Endodermal cell (in vitro differentiated cells): ENCODE data around the gene MAST1. TPM values are rescaled to one million over a fixed set of nuclear protein-coding genes. Genes with fewer than 3 reads are reported as not detected.
A peak's percentile ranks its signal among the peaks of the same experiment; 100 is the strongest.

Experiments
- DNase-seq: peaks from one replicate; pipeline ENCODE4 v3.0.0-alpha.2; 2017
- H3K27ac ChIP-seq: 2 replicates; pipeline ENCODE4 v1.5.1; 2013; ENCODE audit warnings: mild to moderate bottlenecking, low read depth, low read length, moderate library complexity
- H3K27me3 ChIP-seq: 2 replicates; pipeline ENCODE4 v1.6.1; 2013; ENCODE audit warnings: mild to moderate bottlenecking, low read length, moderate library complexity; ENCODE audit not compliant: insufficient read depth, control insufficient read depth, poor library complexity, severe bottlenecking
- H3K36me3 ChIP-seq: 2 replicates; pipeline ENCODE4 v1.7.0; 2013; ENCODE audit warnings: mild to moderate bottlenecking, low read length, moderate library complexity; ENCODE audit not compliant: control insufficient read depth, insufficient read depth
- H3K4me1 ChIP-seq: one replicate; pipeline ENCODE4 v1.7.0; 2013; ENCODE audit warnings: low read length; ENCODE audit not compliant: control insufficient read depth, insufficient read depth
- H3K4me3 ChIP-seq: 2 replicates; pipeline ENCODE4 v1.5.1; 2013; ENCODE audit warnings: mild to moderate bottlenecking, low read length, moderate library complexity
- H3K9ac ChIP-seq: 2 replicates; pipeline ENCODE4 v1.6.1; 2013; ENCODE audit warnings: mild to moderate bottlenecking, low read length, moderate library complexity; ENCODE audit not compliant: poor library complexity, severe bottlenecking; ENCODE audit errors: extremely low read depth
- H3K9me3 ChIP-seq: 2 replicates; pipeline ENCODE4 v1.6.1; 2013; ENCODE audit warnings: mild to moderate bottlenecking, low read length, moderate library complexity; ENCODE audit not compliant: control insufficient read depth
- H3K27ac Mint-ChIP-seq: 2 replicates; pipeline ENCODE4 v1.8.0; 2020; ENCODE audit warnings: mixed read lengths
- H3K27me3 Mint-ChIP-seq: 2 replicates; pipeline ENCODE4 v1.8.0; 2021; ENCODE audit warnings: mild to moderate bottlenecking, mixed read lengths; ENCODE audit not compliant: insufficient read depth
- H3K36me3 Mint-ChIP-seq: 2 replicates; pipeline ENCODE4 v1.8.0; 2020; ENCODE audit warnings: low read depth, mixed read lengths
- H3K4me1 Mint-ChIP-seq: 2 replicates; pipeline ENCODE4 v1.8.0; 2020; ENCODE audit warnings: mixed read lengths
- H3K4me3 Mint-ChIP-seq: 2 replicates; pipeline ENCODE4 v1.8.0; 2020; ENCODE audit warnings: mild to moderate bottlenecking, moderate library complexity, mixed read lengths
- H3K9me3 Mint-ChIP-seq: 2 replicates; pipeline ENCODE4 v1.8.0; 2020; ENCODE audit warnings: mild to moderate bottlenecking, mixed read lengths
- WGBS, 2 experiments: methylation state at CpG; one replicate each; pipeline versions ENCODE4 v1.1.5 to v1.1.7; 2013; ENCODE audit warnings: missing lambda C conversion rate in 2 of 2, mixed read lengths in 1 of 2; ENCODE audit not compliant: insufficient coverage in 1 of 2, insufficient read length in 1 of 2; 5-methylcytosine and 5-hydroxymethylcytosine counted together
- total RNA-seq, 2 donors: library from RNA; stranded (reverse); fragmentation: NEBNext Ultra II Directional in 1 of 2; extraction: Animal tissue kit (Norgen Biotek cat#: 25700) in 1 of 2; gene quantifications; 2 replicates in 1 of 2; 3 replicates in 1 of 2; pipeline ENCODE4 v1.2.1, GENCODE V29; 2021
- TF ChIP-seq, protein P1 (sequence below): fragments of 200-600 bp; sonication (generic); conservative IDR thresholded peaks from 2 replicates; pipeline ENCODE4 v1.5.0; 2021; ENCODE audit warnings: antibody characterized with exemption, mild to moderate bottlenecking

The MAST1 gene
- total RNA-seq, 2 donors from 2014 or later, result 6.9 to 18.5 TPM

DNA sequence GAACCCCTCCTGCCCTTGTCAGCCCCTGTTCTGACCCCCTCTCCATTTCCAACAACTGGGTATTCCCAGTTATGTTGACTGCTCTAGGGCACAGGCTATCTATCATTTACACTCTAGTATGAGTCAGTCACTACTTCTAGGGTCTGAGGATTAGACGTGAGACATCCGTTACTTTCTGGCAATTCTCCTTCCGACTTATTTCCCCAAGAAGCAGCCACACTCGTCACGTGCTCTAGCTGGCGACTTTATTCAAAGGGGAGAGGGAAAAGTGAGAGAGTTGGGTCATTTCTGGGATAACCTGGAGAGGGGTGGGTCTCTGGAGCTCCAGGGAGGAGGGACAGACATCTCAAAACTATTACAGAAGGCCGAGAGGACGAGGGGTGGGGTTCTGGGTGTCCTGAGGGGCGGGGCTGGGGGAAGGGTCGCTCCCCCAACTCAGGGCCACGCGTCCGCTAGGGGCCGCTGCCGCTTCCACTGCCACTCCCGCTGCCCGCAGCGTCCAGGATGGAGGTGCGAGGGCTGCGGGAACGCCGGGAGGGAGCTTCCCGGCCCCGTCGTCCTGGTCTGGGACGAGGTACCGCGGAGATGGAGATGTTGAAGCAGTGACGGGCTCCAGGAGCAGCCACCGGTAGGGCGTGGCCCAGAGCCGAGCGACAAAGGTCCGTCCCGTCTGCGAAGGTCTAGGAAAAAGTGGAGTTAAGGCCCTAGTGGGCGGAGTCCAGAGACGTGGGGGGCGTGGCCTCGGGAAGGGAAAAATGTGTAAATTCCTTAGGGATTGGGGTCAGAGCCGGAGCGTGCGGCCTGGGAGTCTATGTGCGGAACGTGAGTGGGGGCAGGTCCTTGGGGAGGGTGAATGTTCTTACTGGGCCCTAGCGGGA is 12.8 kb upstream of the MAST1 start:
- Histone ChIP-seq H3K9me3 (no peaks in the 10 kb centered on the region), H3K27me3 (peaks cover 16% of the 10 kb centered on the region), H3K4me1 (no peaks in the 10 kb centered on the region), H3K36me3 (no peaks in the 10 kb centered on the region), H3K27ac (no peak overlapping the region), H3K4me3 (peak overlapping the region; percentile 65), H3K9ac (peak overlapping the region; percentile 25)
- Mint-ChIP-seq H3K27ac (peak overlapping the region; percentile 75), H3K4me3 (peak overlapping the region; percentile 41), H3K4me1 (peaks cover 6% of the 10 kb centered on the region), H3K27me3 (peaks cover 41% of the 10 kb centered on the region), H3K9me3 (peaks cover 3% of the 10 kb centered on the region), H3K36me3 (no peaks in the 10 kb centered on the region)
- TF ChIP-seq, protein P1, sequence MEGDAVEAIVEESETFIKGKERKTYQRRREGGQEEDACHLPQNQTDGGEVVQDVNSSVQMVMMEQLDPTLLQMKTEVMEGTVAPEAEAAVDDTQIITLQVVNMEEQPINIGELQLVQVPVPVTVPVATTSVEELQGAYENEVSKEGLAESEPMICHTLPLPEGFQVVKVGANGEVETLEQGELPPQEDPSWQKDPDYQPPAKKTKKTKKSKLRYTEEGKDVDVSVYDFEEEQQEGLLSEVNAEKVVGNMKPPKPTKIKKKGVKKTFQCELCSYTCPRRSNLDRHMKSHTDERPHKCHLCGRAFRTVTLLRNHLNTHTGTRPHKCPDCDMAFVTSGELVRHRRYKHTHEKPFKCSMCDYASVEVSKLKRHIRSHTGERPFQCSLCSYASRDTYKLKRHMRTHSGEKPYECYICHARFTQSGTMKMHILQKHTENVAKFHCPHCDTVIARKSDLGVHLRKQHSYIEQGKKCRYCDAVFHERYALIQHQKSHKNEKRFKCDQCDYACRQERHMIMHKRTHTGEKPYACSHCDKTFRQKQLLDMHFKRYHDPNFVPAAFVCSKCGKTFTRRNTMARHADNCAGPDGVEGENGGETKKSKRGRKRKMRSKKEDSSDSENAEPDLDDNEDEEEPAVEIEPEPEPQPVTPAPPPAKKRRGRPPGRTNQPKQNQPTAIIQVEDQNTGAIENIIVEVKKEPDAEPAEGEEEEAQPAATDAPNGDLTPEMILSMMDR, result peak; percentile 93
- WGBS, 2 experiments, result 10 to 16% methylated on average over 25 to 46 of the region's 46 CpGs
- DNase-seq, result peak; percentile 97

DNA sequence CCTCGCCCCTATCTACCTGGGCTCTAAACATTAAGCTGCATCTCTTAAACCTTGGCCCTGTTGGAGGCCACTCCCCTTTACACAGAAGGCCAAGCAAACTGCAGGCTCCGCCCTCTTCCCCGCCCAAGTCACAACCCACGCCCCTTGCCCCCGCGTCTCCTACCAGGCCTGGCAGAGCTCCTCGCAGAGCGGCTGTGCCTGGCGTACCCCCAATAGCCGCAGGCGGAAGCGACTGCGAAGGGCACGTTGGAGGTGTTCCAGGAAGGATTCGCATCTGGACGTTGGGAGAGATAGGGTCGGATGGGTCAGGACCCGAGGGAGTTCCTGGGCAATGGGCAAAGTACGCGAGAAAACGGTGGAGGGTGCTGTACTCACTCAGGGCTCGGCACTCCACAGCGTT is 9.8 kb upstream of the MAST1 start:
- H3K9me3 ChIP-seq, result no peaks in the 10 kb centered on the region
- H3K27ac Mint-ChIP-seq, result no peak overlapping the region
- no peak overlapping the region for H3K9ac ChIP-seq
- no peaks in the 10 kb centered on the region for H3K36me3 ChIP-seq
- H3K4me3 ChIP-seq, result no peak overlapping the region
- WGBS, 2 experiments, result 27 to 32% methylated on average over 13 to 23 of the region's 23 CpGs
- H3K9me3 Mint-ChIP-seq, result no peaks in the 10 kb centered on the region
- peaks cover 6% of the 10 kb centered on the region for H3K4me1 Mint-ChIP-seq
- H3K27me3 ChIP-seq, result peaks cover 42% of the 10 kb centered on the region
- TF ChIP-seq, protein P1, result no peak
- no peaks in the 10 kb centered on the region for H3K4me1 ChIP-seq
- H3K27me3 Mint-ChIP-seq, result peaks cover 69% of the 10 kb centered on the region
- no peak overlapping the region for H3K27ac ChIP-seq
- no peaks in the 10 kb centered on the region for H3K36me3 Mint-ChIP-seq
- peak overlapping the region; percentile 37 for H3K4me3 Mint-ChIP-seq
- DNase-seq, result peak; percentile 93

DNA sequence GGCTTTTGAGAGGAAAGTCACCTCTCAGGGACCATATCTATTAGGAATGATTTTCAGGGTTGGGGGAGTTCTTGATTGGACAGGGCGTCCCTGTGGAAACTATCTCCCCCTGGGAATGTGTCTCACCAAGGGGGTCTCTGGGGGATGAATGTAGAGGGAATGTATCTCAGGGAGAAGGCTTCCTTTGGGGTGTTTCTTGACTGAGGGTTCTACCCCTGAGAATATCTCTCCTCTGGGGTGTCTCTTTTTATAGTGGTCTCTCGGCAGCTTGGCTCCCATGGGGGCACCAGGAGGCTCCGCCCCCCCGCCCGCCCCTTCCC is 4.9 kb upstream of the MAST1 start:
- peak overlapping the region; percentile 52 for H3K4me3 Mint-ChIP-seq
- no peak overlapping the region for H3K9ac ChIP-seq
- TF ChIP-seq, protein P1, result no peak
- no peak overlapping the region for H3K27ac Mint-ChIP-seq
- H3K4me3 ChIP-seq, result peak overlapping the region; percentile 35
- WGBS, 2 experiments, result 0% methylated on average over 5 of the region's 5 CpGs; no CpG with 5 or more reads in 1 of the 2 experiments
- no peaks in the 10 kb centered on the region for H3K4me1 ChIP-seq
- H3K27ac ChIP-seq, result no peak overlapping the region
- no peaks in the 10 kb centered on the region for H3K36me3 ChIP-seq
- H3K27me3 ChIP-seq, result peaks cover 79% of the 10 kb centered on the region
- no peaks in the 10 kb centered on the region for H3K36me3 Mint-ChIP-seq
- peaks cover 87% of the 10 kb centered on the region for H3K27me3 Mint-ChIP-seq
- no peaks in the 10 kb centered on the region for H3K9me3 ChIP-seq
- H3K4me1 Mint-ChIP-seq, result peaks cover 6% of the 10 kb centered on the region
- DNase-seq, result no peak
- no peaks in the 10 kb centered on the region for H3K9me3 Mint-ChIP-seq
